ENCODE data around the gene CLTB. TPM values are rescaled to one million over a fixed set of nuclear protein-coding genes. Genes with fewer than 3 reads are reported as not detected.

Gene CLTB
- total and polyA plus RNA-seq, 2 donors (not counting 1 experiment from before 2014, with no cell fraction given): 29.9 to 41.7 TPM

- ATAC-seq (ENCODE audit: low read depth) (no peak), DNase-seq (no peak)
- peaks cover 2% of the 10 kb centered on the region for H3K79me2 ChIP-seq (ENCODE audit: control insufficient read depth, insufficient read depth, low read length)
- H3K9ac ChIP-seq (ENCODE audit: low read length): no peak overlapping the region
- CTCF ChIA-PET: no interaction called here
- no peak overlapping the region for H2AFZ ChIP-seq (ENCODE audit: insufficient read depth, low read depth, low read length, poor library complexity, severe bottlenecking)
- no peak overlapping the region for H3K27ac Mint-ChIP-seq
- H3K4me1 ChIP-seq (ENCODE audit: control insufficient read depth in 2 of 2, insufficient read depth in 2 of 2, low read length in 2 of 2): no peaks in the 10 kb centered on the region
- POLR2A ChIA-PET: no interaction called here
- H3K27me3 Mint-ChIP-seq: no peaks in the 10 kb centered on the region
- 97% methylated on average over 17 of the region's 18 CpGs for WGBS (ENCODE audit: insufficient coverage)
- H3K27ac ChIP-seq (ENCODE audit: low read length in 2 of 2): no peak overlapping the region
- H4K20me1 ChIP-seq (ENCODE audit: control insufficient read depth, insufficient read depth, low read length, poor library complexity, severe bottlenecking): no peaks in the 10 kb centered on the region
- no peak overlapping the region for H3K4me2 ChIP-seq (replicated peaks; ENCODE audit: low read depth, low read length, poor library complexity, severe bottlenecking)
- TF ChIP-seq, protein P1, sequence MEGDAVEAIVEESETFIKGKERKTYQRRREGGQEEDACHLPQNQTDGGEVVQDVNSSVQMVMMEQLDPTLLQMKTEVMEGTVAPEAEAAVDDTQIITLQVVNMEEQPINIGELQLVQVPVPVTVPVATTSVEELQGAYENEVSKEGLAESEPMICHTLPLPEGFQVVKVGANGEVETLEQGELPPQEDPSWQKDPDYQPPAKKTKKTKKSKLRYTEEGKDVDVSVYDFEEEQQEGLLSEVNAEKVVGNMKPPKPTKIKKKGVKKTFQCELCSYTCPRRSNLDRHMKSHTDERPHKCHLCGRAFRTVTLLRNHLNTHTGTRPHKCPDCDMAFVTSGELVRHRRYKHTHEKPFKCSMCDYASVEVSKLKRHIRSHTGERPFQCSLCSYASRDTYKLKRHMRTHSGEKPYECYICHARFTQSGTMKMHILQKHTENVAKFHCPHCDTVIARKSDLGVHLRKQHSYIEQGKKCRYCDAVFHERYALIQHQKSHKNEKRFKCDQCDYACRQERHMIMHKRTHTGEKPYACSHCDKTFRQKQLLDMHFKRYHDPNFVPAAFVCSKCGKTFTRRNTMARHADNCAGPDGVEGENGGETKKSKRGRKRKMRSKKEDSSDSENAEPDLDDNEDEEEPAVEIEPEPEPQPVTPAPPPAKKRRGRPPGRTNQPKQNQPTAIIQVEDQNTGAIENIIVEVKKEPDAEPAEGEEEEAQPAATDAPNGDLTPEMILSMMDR (IDR thresholded peaks at IDR 0.05): no peak
- TF ChIP-seq EZH2 (IDR thresholded peaks at IDR 0.05; ENCODE audit: borderline replicate concordance, insufficient read depth, low read depth, low read length, poor library complexity, severe bottlenecking): no peak
- H3K9me3 ChIP-seq (ENCODE audit: control extremely low read depth in 1 of 3, control insufficient read depth in 2 of 3, insufficient read depth in 1 of 3, low read length in 2 of 3): no peaks in the 10 kb centered on the region
- H3K36me3 ChIP-seq (replicated peaks in 1 of 2; ENCODE audit: control extremely low read depth in 1 of 2, control insufficient read depth in 1 of 2, extremely low read depth in 1 of 2, insufficient read depth in 2 of 2, low read length in 1 of 2): peaks cover 0 to 6% of the 10 kb centered on the region in 2 experiments
- no peaks in the 10 kb centered on the region for H3K9me3 Mint-ChIP-seq (ENCODE audit: insufficient read depth)
- intact Hi-C loops (cut with micrococcal nuclease): no loop called here
- no peak overlapping the region for H3K4me3 ChIP-seq (ENCODE audit: control extremely low read depth in 1 of 5, extremely low read depth in 1 of 5, insufficient read depth in 1 of 5, low read depth in 2 of 5, low read length in 4 of 5)
- H3K27me3 ChIP-seq (replicated peaks in 1 of 4; ENCODE audit: control extremely low read depth in 1 of 4, control insufficient read depth in 3 of 4, insufficient read depth in 4 of 4, low read length in 3 of 4): no peaks in the 10 kb centered on the region
- no peak overlapping the region for H3K4me3 Mint-ChIP-seq
- H3K4me1 Mint-ChIP-seq: no peaks in the 10 kb centered on the region
Measured at GRCh38 chr5:176397736-176398420, 18.5 kb downstream of the CLTB start.

GRCh38 chr5:176396330-176396729 lies 20.0 kb downstream of the CLTB start:
- no peaks in the 10 kb centered on the region for H3K4me1 ChIP-seq (ENCODE audit: control insufficient read depth in 2 of 2, insufficient read depth in 2 of 2, low read length in 2 of 2)
- H3K27me3 Mint-ChIP-seq: no peaks in the 10 kb centered on the region
- H3K9me3 ChIP-seq (ENCODE audit: control extremely low read depth in 1 of 3, control insufficient read depth in 2 of 3, insufficient read depth in 1 of 3, low read length in 2 of 3): no peaks in the 10 kb centered on the region
- H3K27ac Mint-ChIP-seq: no peak overlapping the region
- H3K4me1 Mint-ChIP-seq: no peaks in the 10 kb centered on the region
- DNase-seq: no peak
- no peak overlapping the region for H3K27ac ChIP-seq (ENCODE audit: low read length in 2 of 2)
- H3K79me2 ChIP-seq (ENCODE audit: control insufficient read depth, insufficient read depth, low read length): peaks cover 9% of the 10 kb centered on the region
- no peaks in the 10 kb centered on the region for H3K9me3 Mint-ChIP-seq (ENCODE audit: insufficient read depth)
- POLR2A ChIA-PET: interaction anchor here (0.6 kb wide), 1 partner anchor 67 kb away, joined by 4 read pairs; no protein-coding TSS in a partner anchor
- no peak overlapping the region for H3K9ac ChIP-seq (ENCODE audit: low read length)
- no peak overlapping the region for H2AFZ ChIP-seq (ENCODE audit: insufficient read depth, low read depth, low read length, poor library complexity, severe bottlenecking)
- no peaks in the 10 kb centered on the region for H4K20me1 ChIP-seq (ENCODE audit: control insufficient read depth, insufficient read depth, low read length, poor library complexity, severe bottlenecking)
- no peak overlapping the region for H3K4me3 Mint-ChIP-seq
- CTCF ChIA-PET: no interaction called here
- H3K36me3 ChIP-seq (replicated peaks in 1 of 2; ENCODE audit: control extremely low read depth in 1 of 2, control insufficient read depth in 1 of 2, extremely low read depth in 1 of 2, insufficient read depth in 2 of 2, low read length in 1 of 2): peaks cover 0 to 11% of the 10 kb centered on the region in 2 experiments
- ATAC-seq (ENCODE audit: low read depth): no peak
- no peak overlapping the region for H3K4me2 ChIP-seq (replicated peaks; ENCODE audit: low read depth, low read length, poor library complexity, severe bottlenecking)
- no peak for TF ChIP-seq EZH2 (IDR thresholded peaks at IDR 0.05; ENCODE audit: borderline replicate concordance, insufficient read depth, low read depth, low read length, poor library complexity, severe bottlenecking)
- TF ChIP-seq, protein P1 (IDR thresholded peaks at IDR 0.05): no peak
- no peak overlapping the region for H3K4me3 ChIP-seq (ENCODE audit: control extremely low read depth in 1 of 5, extremely low read depth in 1 of 5, insufficient read depth in 1 of 5, low read depth in 2 of 5, low read length in 4 of 5)
- no peaks in the 10 kb centered on the region for H3K27me3 ChIP-seq (replicated peaks in 1 of 4; ENCODE audit: control extremely low read depth in 1 of 4, control insufficient read depth in 3 of 4, insufficient read depth in 4 of 4, low read length in 3 of 4)
- 98% methylated on average over 6 of the region's 6 CpGs for WGBS (ENCODE audit: insufficient coverage)
- intact Hi-C loops (cut with micrococcal nuclease): no loop called here

Measured in B cell (primary cell).